Cardiac septum (tissue), 1 donor: ENCODE measurements around the gene PUS1. TPM values are rescaled to one million over a fixed set of nuclear protein-coding genes. Genes with fewer than 3 reads are reported as not detected.

Experiments
- DNase-seq: peaks from one replicate; pipeline ENCODE4 v3.0.0-alpha.2; 2020; ENCODE audit warnings: low spot score
- intact Hi-C: fragments of 100-400 bp; cut with DNase I; formaldehyde crosslinking; loops from one replicate; pipeline ENCODE4 v1.14.0; 2022
- total RNA-seq: library from RNA; stranded (reverse); fragmentation: NEBNext Ultra II Directional; extraction: Animal tissue kit (Norgen Biotek cat#: 25700); gene quantifications from one replicate; pipeline ENCODE4 v1.2.1, GENCODE V29; 2021
- donor health status: DM: no; HTN: no; CAD: no.

Gene PUS1
- total RNA-seq, 1 donor from 2014 or later: 9.9 TPM

DNA sequence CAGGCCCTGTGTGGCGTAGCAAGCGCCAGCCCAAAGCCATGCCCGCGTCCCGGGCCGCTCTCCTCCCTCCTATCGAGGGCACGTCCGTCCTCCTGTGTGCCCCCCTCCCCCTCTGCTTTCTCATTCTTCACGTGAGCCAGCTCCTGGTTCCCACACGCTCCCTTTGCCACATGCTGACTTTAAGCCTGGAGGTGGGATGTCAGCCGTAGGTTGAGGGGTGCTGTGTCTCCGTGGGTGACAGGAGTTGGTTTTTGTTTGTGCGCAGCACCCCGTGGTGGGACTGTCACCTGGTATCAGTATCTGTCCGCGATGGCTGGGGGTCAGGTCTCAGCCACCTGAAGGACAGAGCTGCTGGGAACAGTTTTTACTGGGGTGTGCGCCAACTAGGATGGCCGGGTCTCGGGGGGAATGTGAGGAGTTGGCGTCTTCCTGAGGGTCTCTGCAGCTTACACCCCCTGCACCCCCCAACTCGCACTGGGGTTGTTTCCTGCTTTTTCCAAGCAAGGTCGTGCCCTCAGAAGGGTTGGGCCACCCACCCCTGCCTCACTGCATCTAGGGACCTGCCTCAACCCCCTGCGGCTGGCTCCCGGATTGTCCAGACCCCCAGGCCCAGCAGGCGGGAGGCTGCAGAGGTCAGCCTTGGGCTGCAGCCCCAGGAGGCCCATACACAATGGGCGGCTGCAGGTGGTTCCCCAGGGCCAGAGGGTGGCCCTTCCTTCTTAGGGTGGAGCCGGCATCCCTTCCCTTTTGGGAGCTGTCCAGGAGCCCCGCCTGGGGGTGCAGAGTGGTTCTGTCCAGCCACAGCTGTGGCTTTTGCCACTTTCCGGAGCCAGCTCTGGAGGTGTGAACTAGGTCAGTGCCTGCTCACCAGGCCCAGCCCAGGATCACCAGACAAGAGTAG is 27.4 kb upstream of the PUS1 start:
- DNase-seq: no peak
- intact Hi-C loops: no loop called here

DNA sequence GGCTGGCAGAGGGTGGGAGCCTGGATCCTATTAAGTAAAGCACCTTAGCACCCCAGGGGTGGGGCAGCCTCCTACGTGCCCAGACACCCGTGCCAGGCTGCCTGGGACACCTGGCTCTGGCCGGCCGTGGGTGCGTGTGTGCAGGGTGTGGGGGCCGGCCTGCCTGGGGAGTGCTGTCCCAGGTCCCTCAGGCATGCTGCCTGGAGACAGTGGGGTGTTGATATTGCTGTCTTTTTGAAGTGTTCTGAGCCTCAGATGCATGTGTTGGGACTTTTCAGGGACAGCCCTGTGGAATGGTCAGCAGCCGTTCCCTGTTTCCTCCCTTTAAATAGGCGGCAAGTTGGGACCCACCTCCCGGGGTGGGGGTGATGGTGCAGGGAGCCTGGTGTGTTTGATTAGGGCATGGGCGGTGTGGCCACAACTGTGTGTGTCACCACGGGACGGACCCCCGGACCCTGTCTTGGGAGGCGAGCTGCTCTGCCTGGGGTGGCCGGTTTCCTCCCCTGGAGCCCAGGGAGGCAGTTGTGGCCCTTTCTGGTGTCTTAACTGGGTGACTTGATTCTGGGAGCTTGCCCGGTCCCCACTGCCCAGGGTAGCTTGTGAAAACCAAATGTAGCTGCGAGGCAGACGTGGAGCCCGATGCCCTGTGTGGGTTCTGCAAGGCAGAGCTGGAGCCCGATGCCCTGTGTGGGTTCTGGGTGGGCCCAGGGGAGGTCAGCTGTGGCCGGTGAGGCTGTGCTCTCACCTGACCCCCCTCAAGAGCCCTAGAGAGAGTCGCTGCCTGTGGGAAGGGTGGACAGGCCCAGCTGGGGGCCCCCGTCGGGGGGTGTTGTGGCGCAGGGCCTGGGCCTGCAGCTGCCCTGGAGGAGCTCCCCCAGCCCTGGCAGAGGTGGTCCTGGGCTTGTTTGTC is 26.5 kb upstream of the PUS1 start:
- intact Hi-C loops: no loop called here
- no peak for DNase-seq

DNA sequence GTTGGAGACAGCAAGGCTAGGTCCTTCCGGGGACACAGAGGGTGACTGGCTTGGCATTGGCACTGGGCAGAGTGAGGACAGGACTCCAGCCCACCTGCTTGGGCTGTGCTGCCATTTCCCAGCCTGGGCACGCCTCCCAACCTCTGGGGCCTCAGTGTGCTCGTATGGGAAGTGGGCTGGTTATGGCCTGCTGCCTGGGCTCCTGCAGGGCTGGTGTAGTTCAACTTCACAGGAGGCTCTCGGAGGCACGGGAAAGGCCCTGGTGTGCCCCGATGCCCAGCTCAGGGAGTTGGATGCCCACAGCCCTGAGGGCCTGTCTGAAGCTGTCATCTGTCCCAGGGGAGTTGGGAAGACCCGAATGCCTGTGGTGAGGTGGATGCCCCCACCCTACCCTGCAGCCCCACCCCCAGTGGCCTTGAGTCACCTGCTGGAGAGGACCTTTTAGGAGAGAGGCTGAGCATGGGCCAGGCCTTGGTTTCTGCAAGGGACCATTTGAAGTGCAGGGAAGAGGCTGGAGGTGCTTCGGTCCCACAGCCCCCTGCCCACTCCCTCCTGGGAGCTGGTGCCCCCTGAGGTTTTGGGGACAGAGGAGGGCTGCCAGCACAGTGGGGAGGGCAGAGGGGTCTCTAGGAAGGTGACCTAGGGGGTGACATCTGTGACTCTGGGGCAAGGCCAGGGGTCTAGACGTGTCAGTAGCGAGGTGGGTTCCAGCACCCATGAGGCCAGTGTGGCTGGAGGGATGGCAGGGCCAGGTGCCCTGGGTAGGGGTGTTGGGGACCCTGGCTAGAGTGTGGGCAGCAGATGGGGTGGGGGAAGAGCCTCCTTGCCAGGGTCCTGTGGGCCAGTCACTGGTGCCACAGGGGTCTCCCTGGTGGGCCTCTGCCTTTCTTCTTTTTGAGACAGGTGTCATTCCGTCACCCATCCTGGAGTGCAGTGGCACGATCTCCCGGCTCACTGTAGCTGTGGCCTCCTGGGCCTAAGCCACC is 25.5 kb upstream of the PUS1 start:
- intact Hi-C loops: no loop called here
- DNase-seq: peak; percentile 43

DNA sequence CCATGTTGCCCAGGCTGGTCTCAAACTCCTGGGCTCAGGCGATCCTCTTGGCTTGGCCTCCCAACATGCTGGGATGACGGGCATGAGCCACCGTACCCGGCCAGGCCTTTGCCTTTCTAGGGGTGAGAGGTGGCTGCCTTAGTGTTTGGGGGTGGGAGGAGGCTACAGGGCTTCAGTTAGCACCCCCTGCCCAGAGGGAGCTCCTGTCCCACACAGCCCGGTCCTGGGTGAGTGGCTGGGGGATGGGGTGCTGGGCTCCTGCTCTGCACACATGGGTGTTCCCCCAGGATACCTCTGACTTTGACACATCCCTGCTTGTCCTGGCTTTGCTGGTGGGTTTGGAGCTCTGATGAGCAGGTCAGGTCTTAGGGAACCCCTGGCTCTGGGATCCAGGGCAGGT is 24.7 kb upstream of the PUS1 start:
- no peak for DNase-seq
- intact Hi-C loops: no loop called here

DNA sequence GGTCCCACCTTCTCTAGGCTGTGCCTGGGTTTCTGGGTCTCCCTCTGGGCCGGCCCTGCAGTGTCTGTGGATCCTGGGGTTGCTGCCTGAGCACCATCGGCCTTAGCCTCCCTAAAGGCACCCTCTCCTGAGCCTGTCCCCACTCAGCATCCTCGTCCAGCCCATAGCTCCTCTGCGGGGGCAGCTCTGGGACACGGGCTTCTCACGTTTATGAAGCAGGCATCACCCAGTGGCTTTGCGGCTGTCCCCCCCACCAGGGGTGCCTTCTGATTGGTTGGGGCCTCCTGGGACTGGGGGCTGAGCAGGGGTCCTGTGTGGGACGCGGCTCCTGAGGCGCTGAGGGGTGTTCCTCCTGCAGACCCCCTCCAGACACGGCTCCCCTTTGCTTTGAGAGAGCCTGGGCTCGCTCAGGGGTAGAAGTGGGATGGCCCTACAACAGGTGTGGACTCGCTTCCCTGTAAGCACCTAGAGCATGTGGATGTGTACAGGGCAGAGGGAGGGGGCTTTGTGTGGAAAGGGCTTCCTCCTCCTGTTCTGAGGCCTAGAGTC is 23.9 kb upstream of the PUS1 start:
- intact Hi-C loops: no loop called here
- no peak for DNase-seq

DNA sequence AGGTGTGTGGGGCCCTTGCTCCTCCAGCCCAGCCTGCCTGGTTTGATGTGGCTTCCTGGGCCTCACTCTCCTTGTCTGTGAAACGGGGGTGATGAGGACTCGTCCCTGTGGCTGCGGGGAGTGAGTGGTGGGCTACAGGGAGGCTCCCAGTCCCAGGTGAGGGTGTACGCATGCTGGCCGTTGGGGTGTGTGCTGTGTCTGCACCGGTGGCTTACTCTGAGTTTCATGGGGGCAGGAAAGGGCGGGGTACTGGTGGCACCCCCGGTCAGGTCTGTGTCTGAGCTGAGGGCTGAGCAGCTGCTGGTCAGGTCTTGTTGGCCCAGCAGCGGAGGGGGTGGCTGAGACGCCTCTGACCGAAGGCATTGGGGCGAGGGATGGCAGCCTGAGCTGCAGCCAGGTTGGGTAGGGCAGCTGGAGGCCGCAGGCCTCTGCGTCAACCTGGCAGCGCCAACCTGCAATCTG is 23.4 kb upstream of the PUS1 start:
- no peak for DNase-seq
- intact Hi-C loops: no loop called here

DNA sequence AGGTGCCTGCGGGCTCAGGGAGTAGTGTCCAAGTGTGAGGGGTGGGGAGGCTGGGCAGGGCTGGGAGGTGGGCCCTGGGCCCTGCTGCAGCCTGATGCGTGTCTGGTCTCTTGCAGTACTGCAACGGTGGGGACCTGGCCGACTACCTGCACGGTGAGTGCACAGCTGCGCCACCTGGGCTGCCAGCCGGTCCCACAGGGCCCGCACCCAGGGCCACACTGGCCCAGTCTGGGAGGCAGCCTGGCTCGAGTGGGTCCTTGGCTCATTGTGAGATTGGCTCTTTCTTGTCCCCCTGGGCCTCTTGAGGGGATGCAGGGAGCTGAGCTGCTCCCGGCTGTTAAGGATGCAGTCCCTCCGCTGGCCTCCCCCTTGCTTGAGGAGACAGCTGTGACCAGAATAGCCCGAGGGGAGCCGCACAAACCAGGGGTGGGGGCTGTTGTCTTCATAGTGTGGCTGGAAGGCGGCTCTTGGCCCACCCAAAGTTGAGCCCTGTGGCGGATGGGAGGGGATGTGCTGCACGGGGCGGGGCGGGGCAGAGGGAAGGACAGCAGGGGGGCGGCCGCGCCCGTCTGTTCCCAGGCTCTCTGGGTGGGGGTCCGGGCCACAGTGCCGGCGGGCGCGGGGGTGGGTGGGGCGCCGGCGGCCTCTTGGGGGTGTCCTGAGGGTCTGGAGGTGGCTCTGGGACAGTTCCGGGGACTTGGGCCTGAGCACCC is 21.5 kb upstream of the PUS1 start:
- DNase-seq: no peak
- intact Hi-C loops: no loop called here

DNA sequence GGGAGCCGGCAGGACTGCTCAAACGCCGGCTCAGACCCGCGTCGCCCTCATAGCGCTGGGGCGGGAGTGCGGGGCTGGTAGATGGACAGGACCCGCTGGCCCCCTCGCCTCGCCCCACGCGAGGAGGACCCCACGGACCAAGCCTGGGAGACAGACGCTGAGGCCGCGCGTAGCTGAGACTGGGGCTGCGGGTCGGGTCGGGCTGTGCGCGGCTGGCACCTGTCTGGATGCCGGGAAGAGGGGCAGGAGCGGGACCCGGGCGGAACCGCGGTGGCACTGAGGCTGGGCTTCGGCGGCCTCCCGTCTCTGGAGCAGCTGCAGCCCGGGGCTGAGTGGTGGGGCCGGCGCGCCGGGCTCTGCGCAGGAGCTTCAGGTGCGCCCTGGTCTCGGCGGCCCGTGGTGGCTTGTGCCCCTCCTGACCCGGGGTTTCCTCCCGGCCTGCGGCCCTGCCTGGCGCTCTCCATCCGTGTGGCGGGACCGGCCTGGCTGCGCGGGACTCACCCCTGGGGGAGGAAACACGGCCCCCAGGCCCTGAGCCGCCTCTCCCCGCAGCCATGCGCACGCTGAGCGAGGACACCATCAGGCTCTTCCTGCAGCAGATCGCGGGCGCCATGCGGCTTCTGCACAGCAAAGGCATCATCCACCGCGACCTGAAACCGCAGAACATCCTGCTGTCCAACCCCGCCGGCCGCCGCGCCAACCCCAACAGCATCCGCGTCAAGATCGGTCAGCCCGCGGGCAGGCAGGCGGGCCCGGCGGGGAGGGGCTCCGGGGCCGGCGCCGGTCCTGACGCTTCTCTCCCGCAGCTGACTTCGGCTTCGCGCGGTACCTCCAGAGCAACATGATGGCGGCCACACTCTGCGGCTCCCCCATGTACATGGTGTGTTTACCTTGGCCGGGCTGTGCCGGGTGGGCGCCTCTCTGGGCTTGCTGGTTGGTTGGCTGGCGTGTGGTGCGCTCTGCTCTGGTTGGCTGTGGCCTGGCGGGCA is 20.7 kb upstream of the PUS1 start:
- intact Hi-C loops: no loop called here
- DNase-seq: no peak

DNA sequence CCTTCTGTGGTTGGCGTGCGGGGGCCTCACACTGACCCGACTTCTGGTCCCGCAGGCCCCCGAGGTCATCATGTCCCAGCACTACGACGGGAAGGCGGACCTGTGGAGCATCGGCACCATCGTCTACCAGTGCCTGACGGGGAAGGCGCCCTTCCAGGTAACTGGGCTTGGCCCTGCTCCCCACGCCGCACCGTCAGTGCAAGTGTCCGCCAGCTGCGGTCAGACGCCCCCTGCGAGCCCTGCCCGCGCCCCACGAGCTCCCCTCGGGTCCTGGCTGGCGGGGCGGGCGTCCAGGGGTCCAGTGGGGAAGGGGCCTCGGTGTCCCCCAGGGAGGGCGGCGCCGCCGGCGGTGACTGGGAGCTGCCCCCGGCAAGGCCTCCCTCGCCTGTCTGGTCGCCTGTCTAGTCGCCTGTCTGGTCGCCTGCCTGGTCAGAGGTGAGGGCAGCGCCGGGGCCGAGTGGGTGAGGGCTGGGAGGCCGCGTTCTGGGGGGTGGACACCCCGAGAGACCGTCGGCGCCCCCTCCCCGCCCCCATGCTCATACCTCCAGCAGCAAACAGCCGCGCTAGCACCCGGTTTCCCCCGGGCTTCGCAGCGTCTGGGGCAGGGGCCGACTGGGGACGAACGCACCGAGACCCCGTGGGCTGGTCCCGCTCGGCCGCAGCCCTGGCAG is 19.9 kb upstream of the PUS1 start:
- DNase-seq: no peak
- intact Hi-C loops: no loop called here

DNA sequence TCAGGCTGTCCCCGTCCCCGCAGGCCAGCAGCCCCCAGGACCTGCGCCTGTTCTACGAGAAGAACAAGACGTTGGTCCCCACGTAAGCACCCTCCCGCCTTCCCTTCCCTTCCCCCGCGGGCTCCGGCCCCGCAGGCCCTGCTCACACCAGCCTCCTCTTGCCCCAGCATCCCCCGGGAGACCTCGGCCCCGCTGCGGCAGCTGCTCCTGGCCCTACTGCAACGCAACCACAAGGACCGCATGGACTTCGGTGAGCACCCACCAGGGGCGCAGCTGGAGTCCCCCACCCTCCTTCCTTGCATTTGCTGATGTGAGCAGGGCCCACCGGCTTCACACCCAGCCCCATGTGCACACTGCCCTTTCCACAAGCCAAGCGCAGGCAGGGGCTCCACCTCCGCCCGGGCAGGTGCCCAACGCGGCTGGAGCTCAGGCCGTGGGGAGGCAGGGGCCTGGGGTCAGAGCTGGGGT is 19.3 kb upstream of the PUS1 start:
- intact Hi-C loops: no loop called here
- DNase-seq: no peak

DNA sequence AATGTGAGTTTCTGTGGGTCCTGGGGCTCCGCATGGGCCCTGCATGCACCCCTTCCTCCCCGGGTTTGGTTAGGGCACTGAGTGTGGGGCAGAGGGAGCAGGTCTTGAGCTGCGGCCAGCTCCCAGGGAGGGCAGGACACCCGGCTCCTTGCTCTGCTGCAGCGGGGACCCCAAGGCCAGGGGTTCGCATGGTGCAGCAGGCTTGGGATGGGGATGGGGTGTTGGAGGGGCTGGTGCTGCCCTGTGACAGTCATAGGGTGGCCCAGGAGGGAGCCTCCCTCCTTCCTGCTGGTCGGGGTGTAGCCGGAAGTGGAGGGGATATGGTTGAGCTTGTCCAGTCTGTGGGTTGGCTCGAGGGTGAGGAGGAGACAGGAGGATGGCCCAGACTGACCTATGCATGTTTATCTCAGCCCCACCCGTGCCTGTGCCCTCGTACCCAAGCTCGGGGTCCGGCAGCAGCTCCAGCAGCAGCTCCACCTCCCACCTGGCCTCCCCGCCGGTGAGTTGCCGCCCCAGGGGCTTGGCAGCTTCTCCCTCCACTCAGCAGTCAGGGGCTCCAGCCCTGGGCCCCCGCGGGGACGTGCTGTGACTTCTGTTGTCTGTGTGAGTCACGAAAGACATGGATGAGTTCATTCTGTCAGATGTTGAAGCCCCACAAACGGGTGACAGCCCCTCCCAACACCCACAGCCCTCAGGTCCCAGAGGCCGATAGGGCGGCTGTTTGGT is 18.6 kb upstream of the PUS1 start:
- DNase-seq: no peak
- intact Hi-C loops: no loop called here

DNA sequence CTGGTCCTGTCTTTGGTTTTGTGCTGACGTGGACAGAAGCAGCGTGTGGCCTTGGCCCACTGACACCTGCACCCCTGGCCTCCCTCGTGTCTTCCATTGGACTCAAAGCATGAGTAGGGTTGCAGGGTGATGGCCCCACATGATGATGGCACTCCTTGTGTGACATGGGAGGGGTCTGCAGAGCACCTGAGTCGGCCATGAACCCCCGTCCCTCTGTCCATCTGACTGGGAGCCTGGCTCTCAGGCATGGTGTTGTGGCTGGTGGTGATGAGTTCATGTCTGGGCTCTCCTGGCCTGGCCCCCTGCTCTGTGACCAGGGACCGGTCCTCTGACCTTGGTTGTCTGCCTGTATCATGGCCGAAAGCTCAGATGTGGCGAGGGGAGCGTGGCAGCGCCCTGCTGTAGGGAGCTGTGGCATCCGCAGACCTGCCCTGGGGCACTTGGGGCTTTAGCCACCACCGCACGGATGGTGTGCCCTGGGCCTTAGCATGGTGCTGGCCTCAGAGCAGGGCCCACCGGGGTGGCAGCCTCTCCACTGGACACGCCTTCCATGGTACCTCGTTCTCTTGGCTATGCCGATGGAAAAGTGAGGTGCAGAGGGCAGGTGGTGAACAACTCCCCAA is 17.9 kb upstream of the PUS1 start:
- DNase-seq: no peak

DNA sequence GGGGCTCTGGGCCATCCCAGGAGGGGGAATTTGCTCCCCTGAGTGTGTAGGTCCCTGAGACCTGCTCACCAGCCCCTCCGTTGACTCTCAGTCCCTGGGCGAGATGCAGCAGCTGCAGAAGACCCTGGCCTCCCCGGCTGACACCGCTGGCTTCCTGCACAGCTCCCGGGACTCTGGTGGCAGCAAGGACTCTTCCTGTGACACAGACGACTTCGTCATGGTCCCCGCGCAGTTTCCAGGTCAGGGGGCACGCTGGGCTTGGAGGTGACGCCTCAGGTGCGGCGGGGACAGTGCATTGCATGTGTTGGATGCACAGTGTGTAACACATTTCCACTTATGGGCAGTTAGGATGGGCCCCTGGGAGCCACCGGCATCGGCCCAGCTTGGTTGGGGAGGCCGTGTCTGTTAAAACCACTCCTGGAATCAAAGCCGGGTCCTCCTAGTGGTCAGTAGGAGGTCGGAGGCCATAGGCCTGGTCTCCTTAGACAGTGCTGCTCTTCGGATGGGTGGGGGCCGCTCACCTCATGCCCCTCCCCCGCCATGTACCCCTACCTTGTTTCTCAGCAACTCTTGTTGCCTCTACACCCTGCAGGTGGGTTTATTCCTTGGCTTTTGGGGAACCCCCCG is 17.1 kb upstream of the PUS1 start:
- no peak for DNase-seq
- intact Hi-C loops: loop anchor here (2.0 kb wide), 2 partner anchors 15 to 17 kb away; partner anchors contain the start of gene PUS1

More for the DNA sequence above, 17.9 kb upstream of the PUS1 start:
- intact Hi-C loops: no loop called here

DNA sequence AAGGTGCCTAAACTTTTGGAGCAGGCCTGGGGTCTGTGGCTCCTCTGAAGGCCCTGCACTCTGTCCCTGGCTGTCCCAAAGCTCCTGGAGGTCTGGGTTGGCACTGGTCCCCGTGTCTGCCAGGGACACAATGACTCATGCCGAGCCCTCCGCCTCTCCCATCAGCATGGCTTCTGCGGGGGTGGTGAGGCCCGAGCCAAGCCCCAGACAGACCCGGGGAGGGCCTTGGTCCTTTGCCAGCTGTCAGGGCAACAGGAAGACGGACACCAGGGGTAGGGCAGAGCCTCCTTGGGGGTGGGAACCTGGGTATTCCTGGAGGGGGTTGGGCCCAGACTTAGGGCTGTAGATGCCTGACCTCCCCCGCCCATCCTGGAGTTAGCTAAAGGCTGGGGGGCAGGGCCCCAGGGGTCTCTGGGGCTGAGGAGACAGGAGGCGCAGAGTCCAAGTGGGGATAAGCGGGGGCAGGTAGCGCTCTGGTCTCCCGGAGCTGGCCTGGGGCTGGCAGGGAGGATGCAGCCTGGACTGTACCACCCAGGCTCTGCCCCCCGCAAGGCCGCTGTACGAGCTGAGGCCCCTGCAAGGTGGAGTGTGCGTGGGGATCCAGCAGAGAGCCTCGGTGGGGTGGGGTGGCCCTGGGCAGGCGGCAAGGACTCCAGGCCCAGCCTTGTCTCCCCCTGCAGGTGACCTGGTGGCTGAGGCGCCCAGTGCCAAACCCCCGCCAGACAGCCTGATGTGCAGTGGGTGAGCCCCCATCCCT is 16.4 kb upstream of the PUS1 start:
- intact Hi-C loops: loop anchor here (2.0 kb wide), 2 partner anchors 16 kb away; partner anchors contain the start of gene PUS1
- peak; percentile 95 for DNase-seq
